ENCODE results near the gene ABT1. TPM values are rescaled to one million over a fixed set of nuclear protein-coding genes. Genes with fewer than 3 reads are reported as not detected.
A peak's percentile ranks its signal among the peaks of the same experiment; 100 is the strongest.

ABT1 gene
- total and polyA plus RNA-seq, 2 experiments from 2014 or later: 23.4 to 32.1 TPM

- H4K20me1 ChIP-seq (ENCODE audit: insufficient read depth, poor library complexity, severe bottlenecking): no peaks in the 10 kb centered on the region
- H3K4me2 ChIP-seq: peak overlapping the region; percentile 94
- no peak for DNase-seq (ENCODE audit: low spot score)
- H3K9me2 ChIP-seq (replicated peaks; ENCODE audit: insufficient read depth): no peaks in the 10 kb centered on the region
- H3K27me3 ChIP-seq: peaks cover 19% of the 10 kb centered on the region
- WGBS (ENCODE audit: low lambda C conversion rate, missing lambda C conversion rate): 79% methylated on average over 21 of the region's 21 CpGs
- H3K36me3 ChIP-seq (replicated peaks; ENCODE audit: insufficient read depth, low read depth): no peaks in the 10 kb centered on the region
- TF ChIP-seq CTCF (IDR thresholded peaks at IDR 0.05; ENCODE audit: poor library complexity) (no peak), EZH2phosphoT487 (IDR thresholded peaks at IDR 0.05; ENCODE audit: low read depth, severe bottlenecking, unreplicated experiment) (no peak), EZH2 (IDR thresholded peaks at IDR 0.05; ENCODE audit: borderline replicate concordance) (no peak)
- H3K4me1 ChIP-seq (ENCODE audit: insufficient read depth): peaks cover 6% of the 10 kb centered on the region
- peak overlapping the region; percentile 74 for H3K4me3 ChIP-seq
- peaks cover 20% of the 10 kb centered on the region for H3K79me2 ChIP-seq
- no peak overlapping the region for H3K27ac ChIP-seq
- H3K9me3 ChIP-seq (ENCODE audit: low read depth): no peaks in the 10 kb centered on the region
- H2AFZ ChIP-seq: no peak overlapping the region
These were observed 1.1 kb downstream of the ABT1 start for GRCh38 chr6:26597821-26598220.

GRCh38 chr6:26598267-26598666 lies 1.5 kb downstream of the ABT1 start:
- Histone ChIP-seq H3K27ac (no peak overlapping the region), H3K36me3 (replicated peaks; ENCODE audit: insufficient read depth, low read depth) (no peaks in the 10 kb centered on the region), H3K4me2 (peak overlapping the region; percentile 94), H3K4me3 (no peak overlapping the region), H3K9me3 (ENCODE audit: low read depth) (no peaks in the 10 kb centered on the region), H2AFZ (no peak overlapping the region), H3K9me2 (replicated peaks; ENCODE audit: insufficient read depth) (no peaks in the 10 kb centered on the region), H3K27me3 (peaks cover 15% of the 10 kb centered on the region), H4K20me1 (ENCODE audit: insufficient read depth, poor library complexity, severe bottlenecking) (no peaks in the 10 kb centered on the region), H3K4me1 (ENCODE audit: insufficient read depth) (peaks cover 6% of the 10 kb centered on the region), H3K79me2 (peaks cover 20% of the 10 kb centered on the region)
- TF ChIP-seq CTCF (IDR thresholded peaks at IDR 0.05; ENCODE audit: poor library complexity): no peak
- no peak for TF ChIP-seq EZH2phosphoT487 (IDR thresholded peaks at IDR 0.05; ENCODE audit: low read depth, severe bottlenecking, unreplicated experiment)
- TF ChIP-seq EZH2 (IDR thresholded peaks at IDR 0.05; ENCODE audit: borderline replicate concordance): no peak
- 99% methylated on average over 22 of the region's 22 CpGs for WGBS (ENCODE audit: low lambda C conversion rate, missing lambda C conversion rate)
- no peak for DNase-seq (ENCODE audit: low spot score)

GRCh38 chr6:26599134-26599533 lies 2.4 kb downstream of the ABT1 start:
- H3K79me2 ChIP-seq: peaks cover 20% of the 10 kb centered on the region
- no peaks in the 10 kb centered on the region for H3K36me3 ChIP-seq (replicated peaks; ENCODE audit: insufficient read depth, low read depth)
- no peak overlapping the region for H3K27ac ChIP-seq
- no peaks in the 10 kb centered on the region for H3K9me3 ChIP-seq (ENCODE audit: low read depth)
- H3K9me2 ChIP-seq (replicated peaks; ENCODE audit: insufficient read depth): no peaks in the 10 kb centered on the region
- no peaks in the 10 kb centered on the region for H4K20me1 ChIP-seq (ENCODE audit: insufficient read depth, poor library complexity, severe bottlenecking)
- no peak overlapping the region for H2AFZ ChIP-seq
- H3K27me3 ChIP-seq: peaks cover 6% of the 10 kb centered on the region
- 78% methylated on average over 1 of the region's 1 CpG for WGBS (ENCODE audit: low lambda C conversion rate, missing lambda C conversion rate)
- no peak for DNase-seq (ENCODE audit: low spot score)
- peaks cover 6% of the 10 kb centered on the region for H3K4me1 ChIP-seq (ENCODE audit: insufficient read depth)
- no peak overlapping the region for H3K4me3 ChIP-seq
- H3K4me2 ChIP-seq: no peak overlapping the region
- no peak for TF ChIP-seq EZH2phosphoT487 (IDR thresholded peaks at IDR 0.05; ENCODE audit: low read depth, severe bottlenecking, unreplicated experiment)
- TF ChIP-seq EZH2 (IDR thresholded peaks at IDR 0.05; ENCODE audit: borderline replicate concordance): no peak
- TF ChIP-seq CTCF (IDR thresholded peaks at IDR 0.05; ENCODE audit: poor library complexity): no peak

- TF ChIP-seq EZH2phosphoT487 (IDR thresholded peaks at IDR 0.05; ENCODE audit: low read depth, severe bottlenecking, unreplicated experiment): no peak
- TF ChIP-seq EZH2 (IDR thresholded peaks at IDR 0.05; ENCODE audit: borderline replicate concordance): no peak
- no peak for TF ChIP-seq CTCF (IDR thresholded peaks at IDR 0.05; ENCODE audit: poor library complexity)
- Histone ChIP-seq H3K36me3 (replicated peaks; ENCODE audit: insufficient read depth, low read depth) (no peaks in the 10 kb centered on the region), H3K79me2 (peaks cover 20% of the 10 kb centered on the region), H3K27ac (no peak overlapping the region), H3K9me2 (replicated peaks; ENCODE audit: insufficient read depth) (no peaks in the 10 kb centered on the region), H3K4me3 (no peak overlapping the region), H4K20me1 (ENCODE audit: insufficient read depth, poor library complexity, severe bottlenecking) (no peaks in the 10 kb centered on the region), H3K4me2 (no peak overlapping the region), H2AFZ (no peak overlapping the region), H3K9me3 (ENCODE audit: low read depth) (no peaks in the 10 kb centered on the region), H3K27me3 (peaks cover 2% of the 10 kb centered on the region), H3K4me1 (ENCODE audit: insufficient read depth) (peaks cover 6% of the 10 kb centered on the region)
- 92% methylated on average over 1 of the region's 1 CpG for whole genome bisulfite sequencing (ENCODE audit: low lambda C conversion rate, missing lambda C conversion rate)
- DNase-seq (ENCODE audit: low spot score): no peak
These were observed 2.8 kb downstream of the ABT1 start for GRCh38 chr6:26599591-26599990.

All from hepatocyte (in vitro differentiated cells).